ENCODE results near the gene ATP8B2. TPM values are rescaled to one million over a fixed set of nuclear protein-coding genes. Genes with fewer than 3 reads are reported as not detected.
"Not testable (repeated sequence)": the region's sequence is repeated elsewhere in the genome, so short reads cannot be mapped to it uniquely, and the experiment has no call there.

ATP8B2 gene
- total and polyA plus RNA-seq, 7 donors: 1.3 to 5.8 (median 3.6) TPM

DNA sequence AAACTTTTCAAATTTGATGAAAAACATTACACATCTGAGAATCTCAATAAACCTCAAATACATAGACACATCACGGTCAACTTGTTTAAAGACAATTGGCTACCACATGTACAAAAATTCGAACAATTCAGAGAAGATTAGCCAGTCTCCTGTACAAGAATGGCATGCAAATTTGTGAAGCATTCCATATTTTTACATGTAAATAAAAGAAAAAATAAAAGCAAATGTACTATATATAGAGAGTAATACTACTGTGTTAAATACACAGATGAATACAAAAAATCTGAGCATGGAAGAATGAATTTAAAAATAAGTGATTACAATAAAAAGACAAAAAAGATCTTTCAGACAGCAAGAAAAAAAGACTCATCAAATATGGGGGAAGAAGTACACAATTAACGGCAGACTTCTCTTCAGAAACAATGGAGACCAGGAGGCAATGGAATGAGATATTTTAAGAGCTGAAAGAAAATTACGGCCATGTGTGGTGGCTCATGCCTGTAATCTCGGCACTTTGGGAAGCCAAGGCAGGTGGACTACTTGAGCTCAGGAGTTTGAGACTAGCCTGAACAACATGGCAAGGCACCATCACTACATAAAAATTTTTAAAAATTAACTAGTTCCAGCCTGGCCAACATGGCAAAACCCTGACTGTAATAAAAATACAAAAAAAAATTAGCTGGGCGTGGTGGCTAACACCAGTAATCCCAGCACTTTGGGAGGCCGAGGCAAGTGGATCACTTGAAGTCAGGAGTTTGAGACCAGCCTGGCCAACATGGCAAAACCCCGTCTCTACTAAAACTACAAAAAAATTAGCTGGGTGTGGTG lies 29.7 kb upstream of the ATP8B2 start:
- 84 to 86% (median 85%) methylated on average over 8 of the region's 8 CpGs for WGBS, 3 donors
- no peaks in the 10 kb centered on the region for H3K4me1 ChIP-seq

DNA sequence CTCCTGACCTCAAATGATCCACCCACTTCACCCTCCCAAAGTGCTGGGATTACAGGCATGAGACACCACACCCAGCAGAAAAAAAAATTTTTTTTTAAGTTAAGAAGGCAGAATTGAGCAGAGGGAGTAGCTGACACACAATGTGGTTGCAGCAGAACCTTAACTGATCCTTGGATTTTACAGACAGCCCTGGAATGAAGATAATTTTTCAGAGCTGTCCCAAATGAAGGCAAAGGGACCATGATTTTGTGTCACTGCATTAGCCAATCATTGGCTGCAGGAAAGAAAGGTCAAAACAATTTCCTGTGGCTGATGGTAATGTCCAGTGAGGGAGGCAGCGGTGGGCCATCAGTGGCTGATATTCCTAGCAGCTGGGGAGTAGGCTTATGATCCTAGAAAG lies 23.7 kb upstream of the ATP8B2 start:
- WGBS, 3 donors: 52 to 68% (median 58%) methylated on average over 1 of the region's 1 CpG
- DNase-seq: no peak

More for the DNA sequence above, 29.7 kb upstream of the ATP8B2 start:
- H3K9me3 ChIP-seq: peaks cover 15% of the 10 kb centered on the region
- no peaks in the 10 kb centered on the region for H3K27me3 ChIP-seq (ENCODE audit: insufficient read depth in 3 of 3, low read length in 2 of 3)
- intact Hi-C loops (cut with DNase I): no loop called here
- ATAC-seq (no peak), DNase-seq (no peak)
- no peaks in the 10 kb centered on the region for H3K36me3 ChIP-seq (ENCODE audit: insufficient read depth in 1 of 2, low read depth in 1 of 2)
- no peak overlapping the region for H3K27ac ChIP-seq
- TF ChIP-seq, protein P1, sequence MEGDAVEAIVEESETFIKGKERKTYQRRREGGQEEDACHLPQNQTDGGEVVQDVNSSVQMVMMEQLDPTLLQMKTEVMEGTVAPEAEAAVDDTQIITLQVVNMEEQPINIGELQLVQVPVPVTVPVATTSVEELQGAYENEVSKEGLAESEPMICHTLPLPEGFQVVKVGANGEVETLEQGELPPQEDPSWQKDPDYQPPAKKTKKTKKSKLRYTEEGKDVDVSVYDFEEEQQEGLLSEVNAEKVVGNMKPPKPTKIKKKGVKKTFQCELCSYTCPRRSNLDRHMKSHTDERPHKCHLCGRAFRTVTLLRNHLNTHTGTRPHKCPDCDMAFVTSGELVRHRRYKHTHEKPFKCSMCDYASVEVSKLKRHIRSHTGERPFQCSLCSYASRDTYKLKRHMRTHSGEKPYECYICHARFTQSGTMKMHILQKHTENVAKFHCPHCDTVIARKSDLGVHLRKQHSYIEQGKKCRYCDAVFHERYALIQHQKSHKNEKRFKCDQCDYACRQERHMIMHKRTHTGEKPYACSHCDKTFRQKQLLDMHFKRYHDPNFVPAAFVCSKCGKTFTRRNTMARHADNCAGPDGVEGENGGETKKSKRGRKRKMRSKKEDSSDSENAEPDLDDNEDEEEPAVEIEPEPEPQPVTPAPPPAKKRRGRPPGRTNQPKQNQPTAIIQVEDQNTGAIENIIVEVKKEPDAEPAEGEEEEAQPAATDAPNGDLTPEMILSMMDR (IDR thresholded peaks at IDR 0.05): no peak
- H3K4me3 ChIP-seq: no peak overlapping the region

DNA sequence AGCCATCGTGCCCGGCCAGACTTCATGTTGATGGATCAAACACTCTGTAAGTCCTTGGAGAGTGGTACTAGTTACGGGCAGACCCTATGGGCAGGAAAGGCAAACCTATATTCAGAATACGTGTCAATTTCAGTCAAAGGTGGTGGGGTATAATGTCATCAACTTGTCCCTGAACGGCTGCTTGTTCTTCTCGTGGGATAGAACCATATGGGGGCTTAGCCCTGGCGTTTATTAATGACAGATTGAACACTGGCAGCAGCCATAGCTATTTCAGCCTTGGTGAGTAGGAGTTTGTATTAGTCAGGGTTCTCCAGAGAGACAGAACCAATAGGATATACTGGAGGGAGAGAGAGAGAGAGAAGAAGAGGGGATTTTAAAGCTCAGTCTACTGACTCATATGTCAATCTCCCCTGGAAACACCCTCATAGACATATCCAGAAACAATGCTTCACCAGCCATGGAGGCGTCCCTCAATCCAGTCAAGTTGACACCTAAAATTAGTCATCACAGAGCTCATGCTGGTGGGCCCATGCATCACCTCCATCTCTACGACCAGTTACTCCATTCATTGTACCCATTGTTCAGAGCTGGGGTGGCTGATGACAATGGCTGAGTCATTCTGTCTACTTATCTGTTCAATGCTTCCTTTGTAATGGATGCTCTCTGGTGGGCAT lies 20.5 kb upstream of the ATP8B2 start:
- WGBS, 3 donors: 71 to 81% (median 79%) methylated on average over 9 of the region's 9 CpGs
- Histone ChIP-seq H3K27me3 (ENCODE audit: insufficient read depth in 3 of 3, low read length in 2 of 3) (no peaks in the 10 kb centered on the region), H3K36me3 (ENCODE audit: insufficient read depth in 1 of 2, low read depth in 1 of 2) (no peaks in the 10 kb centered on the region), H3K9me3 (no peaks in the 10 kb centered on the region), H3K4me3 (no peak overlapping the region), H3K4me1 (no peaks in the 10 kb centered on the region), H3K27ac (no peak overlapping the region)
- DNase-seq (no peak), ATAC-seq (no peak)
- TF ChIP-seq, protein P1 (IDR thresholded peaks at IDR 0.05): no peak
- intact Hi-C loops (cut with DNase I): no loop called here

More for the DNA sequence above, 23.7 kb upstream of the ATP8B2 start:
- Histone ChIP-seq H3K27ac (no peak overlapping the region), H3K27me3 (ENCODE audit: insufficient read depth in 3 of 3, low read length in 2 of 3) (no peaks in the 10 kb centered on the region), H3K36me3 (ENCODE audit: insufficient read depth in 1 of 2, low read depth in 1 of 2) (no peaks in the 10 kb centered on the region), H3K4me1 (no peaks in the 10 kb centered on the region), H3K9me3 (no peaks in the 10 kb centered on the region), H3K4me3 (no peak overlapping the region)
- TF ChIP-seq, protein P1 (IDR thresholded peaks at IDR 0.05): no peak
- no peak for ATAC-seq
- intact Hi-C loops (cut with DNase I): no loop called here

DNA sequence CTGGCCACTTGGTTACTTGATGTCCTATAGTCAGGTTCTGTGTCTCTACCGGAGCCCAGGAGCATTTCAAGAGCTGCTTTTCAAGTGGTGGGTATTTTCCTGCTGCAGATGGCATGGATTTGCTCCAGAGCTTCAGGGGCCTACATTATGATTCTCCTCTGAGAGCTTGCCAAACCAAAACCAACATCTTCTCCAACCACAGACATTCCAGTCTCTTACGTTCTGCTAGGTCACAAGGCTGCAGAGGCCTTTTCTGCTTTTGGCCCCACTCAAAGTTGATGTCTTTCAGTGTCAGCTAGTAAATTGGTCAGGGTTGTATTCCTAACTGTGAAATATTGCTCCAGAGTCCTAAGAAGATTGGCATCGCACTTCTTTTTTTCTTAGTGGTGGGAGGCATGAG lies 19.2 kb upstream of the ATP8B2 start:
- H3K4me3 ChIP-seq: no peak overlapping the region
- intact Hi-C loops (cut with DNase I): no loop called here
- WGBS, 3 donors: 78 to 81% (median 81%) methylated on average over 3 of the region's 3 CpGs

DNA sequence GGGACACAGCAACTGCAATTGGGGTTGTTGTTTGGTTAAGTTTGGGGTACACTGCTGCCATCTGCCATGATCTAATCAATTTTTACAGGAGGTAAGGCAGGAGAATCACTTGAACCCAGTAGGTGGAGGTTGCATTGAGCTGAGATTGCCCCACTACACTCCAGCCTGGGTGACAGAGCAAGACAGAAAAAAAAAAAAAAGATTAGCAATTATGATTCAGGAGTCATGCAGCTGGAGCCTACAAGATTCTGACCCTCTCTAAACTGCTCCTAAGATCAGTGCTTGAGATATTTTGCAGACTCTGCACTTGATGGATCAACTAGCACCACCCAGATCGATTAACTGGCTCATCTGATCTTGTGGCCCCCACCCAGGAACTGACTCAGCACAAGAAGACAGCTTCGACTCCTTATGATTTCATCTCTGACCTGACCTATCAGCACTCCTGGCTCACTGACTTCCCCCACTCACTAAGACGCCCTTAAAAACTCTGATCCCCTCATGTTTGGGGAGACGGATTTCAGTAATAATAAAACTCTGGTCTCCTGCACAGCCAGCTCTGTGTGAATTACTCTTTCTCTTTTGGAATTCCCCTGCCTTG lies 17.6 kb upstream of the ATP8B2 start:
- H3K27me3 ChIP-seq (ENCODE audit: insufficient read depth in 3 of 3, low read length in 2 of 3); H3K9me3 ChIP-seq; intact Hi-C loops (cut with DNase I); H3K4me3 ChIP-seq; H3K36me3 ChIP-seq (ENCODE audit: insufficient read depth in 1 of 2, low read depth in 1 of 2); ATAC-seq; H3K27ac ChIP-seq; DNase-seq; H3K4me1 ChIP-seq: not testable (repeated sequence)
- WGBS, 3 donors: 57 to 67% (median 58%) methylated on average over 4 of the region's 4 CpGs

More for the DNA sequence above, 19.2 kb upstream of the ATP8B2 start:
- ATAC-seq (no peak), DNase-seq (no peak)
- Histone ChIP-seq H3K36me3 (ENCODE audit: insufficient read depth in 1 of 2, low read depth in 1 of 2) (no peaks in the 10 kb centered on the region), H3K9me3 (no peaks in the 10 kb centered on the region), H3K27ac (no peak overlapping the region), H3K27me3 (ENCODE audit: insufficient read depth in 3 of 3, low read length in 2 of 3) (no peaks in the 10 kb centered on the region), H3K4me1 (no peaks in the 10 kb centered on the region)
- TF ChIP-seq, protein P1 (IDR thresholded peaks at IDR 0.05): no peak

DNA sequence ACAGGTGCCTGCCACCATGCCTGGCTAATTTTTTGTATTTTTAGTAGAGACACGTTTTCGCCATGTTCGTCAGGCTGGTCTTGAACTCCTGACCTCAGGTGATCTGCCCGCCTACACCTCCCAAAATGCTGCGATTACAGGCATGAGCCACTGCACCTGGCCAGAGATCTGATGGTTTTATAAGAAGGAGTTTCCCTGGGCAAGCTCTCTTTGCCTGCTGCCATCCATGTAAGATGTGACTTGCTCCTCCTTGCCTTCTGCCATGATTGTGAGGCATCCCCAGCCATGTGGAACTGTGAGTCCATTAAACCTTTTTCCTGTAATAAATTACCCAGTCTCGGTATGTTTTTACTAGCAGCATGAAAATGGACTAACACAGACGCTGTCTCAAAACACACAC lies 16.2 kb upstream of the ATP8B2 start:
- ATAC-seq; DNase-seq; H3K4me1 ChIP-seq; intact Hi-C loops (cut with DNase I); H3K9me3 ChIP-seq; H3K27ac ChIP-seq; H3K27me3 ChIP-seq (ENCODE audit: insufficient read depth in 3 of 3, low read length in 2 of 3); H3K4me3 ChIP-seq; H3K36me3 ChIP-seq (ENCODE audit: insufficient read depth in 1 of 2, low read depth in 1 of 2): not testable (repeated sequence)
- WGBS, 3 donors: 77 to 83% (median 79%) methylated on average over 7 of the region's 7 CpGs

DNA sequence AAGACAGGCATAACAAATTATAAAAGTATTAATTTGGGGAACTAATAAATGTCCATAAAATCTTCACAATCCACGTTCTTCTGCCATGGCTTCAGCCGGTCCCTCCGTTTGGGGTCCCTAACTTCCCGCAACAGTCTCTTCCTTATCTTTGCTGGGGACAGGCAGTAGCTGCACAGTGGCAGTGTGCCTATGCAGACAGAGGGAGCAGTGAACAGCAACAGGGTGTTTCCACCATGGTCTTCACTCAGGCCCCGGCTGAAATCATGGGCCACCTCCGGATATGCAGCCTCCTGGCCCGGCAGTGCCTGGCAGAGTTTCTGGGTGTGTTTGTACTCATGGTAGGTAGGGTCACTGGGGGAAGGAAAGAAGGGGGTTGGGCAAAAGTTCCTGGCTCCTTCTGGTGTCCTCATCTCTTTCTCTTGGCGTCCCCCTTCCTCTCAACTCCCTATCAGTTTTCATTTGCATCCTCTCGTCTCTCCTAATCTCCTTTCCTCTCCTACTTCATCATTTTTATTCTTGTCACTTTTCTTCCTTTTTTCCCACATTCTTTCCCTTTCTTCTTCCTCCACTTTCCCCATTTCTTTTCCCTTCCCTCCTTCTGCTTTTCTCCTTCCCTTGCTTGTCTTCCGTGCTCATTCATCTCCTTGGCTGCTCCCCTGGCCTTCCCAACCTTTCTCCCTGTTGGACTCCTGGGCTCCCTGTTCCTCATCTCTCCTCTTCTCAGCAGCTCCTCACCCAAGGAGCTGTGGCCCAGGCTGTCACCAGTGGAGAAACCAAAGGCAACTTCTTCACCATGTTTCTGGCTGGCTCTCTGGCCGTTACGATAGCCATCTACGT lies 12.9 kb upstream of the ATP8B2 start:
- ATAC-seq; DNase-seq; intact Hi-C loops (cut with DNase I); H3K27me3 ChIP-seq (ENCODE audit: insufficient read depth in 3 of 3, low read length in 2 of 3); H3K4me3 ChIP-seq; H3K36me3 ChIP-seq (ENCODE audit: insufficient read depth in 1 of 2, low read depth in 1 of 2); H3K9me3 ChIP-seq; H3K27ac ChIP-seq; H3K4me1 ChIP-seq: not testable (repeated sequence)
- WGBS, 3 donors: 67 to 73% (median 73%) methylated on average over 11 to 13 of the region's 13 CpGs

All from psoas muscle (tissue), 8 donors.